OCI-LY1 (cell line): ENCODE data around the gene MFAP4.

Experiments
- EZH2 ChIP-seq: fragments of 200-600 bp; sonication (generic), shearing (Covaris generic); IDR thresholded peaks from 2 replicates; pipeline ENCODE4 v1.8.0; 2017; ENCODE audit warnings: borderline replicate concordance, mixed run types, mild to moderate bottlenecking, antibody characterized with exemption, low read length, moderate library complexity, mixed read lengths
- TF ChIP-seq, protein P1 (sequence below): fragments of 200-600 bp; sonication (generic), shearing (Covaris generic); IDR thresholded peaks from 2 replicates; pipeline ENCODE4 v1.5.1; 2017; ENCODE audit warnings: mild to moderate bottlenecking, antibody characterized with exemption, low read length, moderate library complexity, mixed read lengths

DNA sequence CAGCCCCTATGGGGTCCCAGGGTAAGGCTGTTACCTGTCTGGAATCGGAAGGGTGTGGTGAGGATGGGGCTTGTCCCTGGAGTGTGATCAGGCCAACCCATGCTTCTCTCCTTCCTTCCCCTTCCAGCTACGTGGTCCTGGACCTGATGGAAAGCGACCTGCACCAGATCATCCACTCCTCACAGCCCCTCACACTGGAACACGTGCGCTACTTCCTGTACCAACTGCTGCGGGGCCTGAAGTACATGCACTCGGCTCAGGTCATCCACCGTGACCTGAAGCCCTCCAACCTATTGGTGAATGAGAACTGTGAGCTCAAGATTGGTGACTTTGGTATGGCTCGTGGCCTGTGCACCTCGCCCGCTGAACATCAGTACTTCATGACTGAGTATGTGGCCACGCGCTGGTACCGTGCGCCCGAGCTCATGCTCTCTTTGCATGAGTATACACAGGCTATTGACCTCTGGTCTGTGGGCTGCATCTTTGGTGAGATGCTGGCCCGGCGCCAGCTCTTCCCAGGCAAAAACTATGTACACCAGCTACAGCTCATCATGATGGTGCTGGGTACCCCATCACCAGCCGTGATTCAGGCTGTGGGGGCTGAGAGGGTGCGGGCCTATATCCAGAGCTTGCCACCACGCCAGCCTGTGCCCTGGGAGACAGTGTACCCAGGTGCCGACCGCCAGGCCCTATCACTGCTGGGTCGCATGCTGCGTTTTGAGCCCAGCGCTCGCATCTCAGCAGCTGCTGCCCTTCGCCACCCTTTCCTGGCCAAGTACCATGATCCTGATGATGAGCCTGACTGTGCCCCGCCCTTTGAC, 6.3 kb downstream of the MFAP4 start:
- TF ChIP-seq, protein P1, sequence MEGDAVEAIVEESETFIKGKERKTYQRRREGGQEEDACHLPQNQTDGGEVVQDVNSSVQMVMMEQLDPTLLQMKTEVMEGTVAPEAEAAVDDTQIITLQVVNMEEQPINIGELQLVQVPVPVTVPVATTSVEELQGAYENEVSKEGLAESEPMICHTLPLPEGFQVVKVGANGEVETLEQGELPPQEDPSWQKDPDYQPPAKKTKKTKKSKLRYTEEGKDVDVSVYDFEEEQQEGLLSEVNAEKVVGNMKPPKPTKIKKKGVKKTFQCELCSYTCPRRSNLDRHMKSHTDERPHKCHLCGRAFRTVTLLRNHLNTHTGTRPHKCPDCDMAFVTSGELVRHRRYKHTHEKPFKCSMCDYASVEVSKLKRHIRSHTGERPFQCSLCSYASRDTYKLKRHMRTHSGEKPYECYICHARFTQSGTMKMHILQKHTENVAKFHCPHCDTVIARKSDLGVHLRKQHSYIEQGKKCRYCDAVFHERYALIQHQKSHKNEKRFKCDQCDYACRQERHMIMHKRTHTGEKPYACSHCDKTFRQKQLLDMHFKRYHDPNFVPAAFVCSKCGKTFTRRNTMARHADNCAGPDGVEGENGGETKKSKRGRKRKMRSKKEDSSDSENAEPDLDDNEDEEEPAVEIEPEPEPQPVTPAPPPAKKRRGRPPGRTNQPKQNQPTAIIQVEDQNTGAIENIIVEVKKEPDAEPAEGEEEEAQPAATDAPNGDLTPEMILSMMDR: no peak
- no peak for TF ChIP-seq EZH2
